Measurements from ENCODE around the gene CAMK1D. TPM values are rescaled to one million over a fixed set of nuclear protein-coding genes. Genes with fewer than 3 reads are reported as not detected.

The CAMK1D gene
- polyA plus RNA-seq, 1 donor (not counting 4 experiments of a cell fraction or from before 2014, with no cell fraction given), result 0.76 TPM

DNA sequence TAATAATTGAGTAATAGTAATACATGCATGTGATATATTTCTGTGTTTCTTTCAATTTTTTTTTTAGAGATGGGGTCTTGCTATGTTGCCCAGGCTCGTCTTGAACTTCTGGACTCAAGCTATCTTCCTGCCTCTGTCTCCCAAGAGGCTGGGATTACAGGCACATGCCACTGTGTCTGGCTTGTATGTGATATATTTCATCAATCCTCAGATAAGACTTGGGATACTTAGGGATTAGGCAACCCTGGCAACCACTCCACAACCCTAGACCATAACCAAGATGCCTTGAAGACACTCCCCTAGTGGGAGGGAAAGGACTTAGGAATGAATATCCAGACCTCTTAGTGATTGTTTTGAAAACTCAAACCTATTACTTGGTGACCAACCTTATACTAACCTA is 497.4 kb downstream of the CAMK1D start:
- Histone ChIP-seq H4K20me1 (ENCODE audit: control insufficient read depth, extremely low read depth, insufficient read depth, low read length) (no peaks in the 10 kb centered on the region), H3K9me1 (ENCODE audit: control insufficient read depth, extremely low read depth, insufficient read depth, low read length) (no peaks in the 10 kb centered on the region), H3K4me2 (ENCODE audit: control insufficient read depth, extremely low read depth, insufficient read depth, low read depth, low read length) (no peak overlapping the region), H3K4me3 (ENCODE audit: control insufficient read depth in 2 of 3, extremely low read depth in 1 of 3, insufficient read depth in 2 of 3, low read depth in 1 of 3, low read length in 3 of 3) (no peak overlapping the region), H3K4me1 (ENCODE audit: control insufficient read depth, extremely low read depth, insufficient read depth, low read length) (peaks cover 31% of the 10 kb centered on the region), H3K36me3 (ENCODE audit: control insufficient read depth in 2 of 2, extremely low read depth in 1 of 2, insufficient read depth in 2 of 2, low read length in 2 of 2) (no peaks in the 10 kb centered on the region), H3K27ac (ENCODE audit: control insufficient read depth, insufficient read depth, low read length) (no peak overlapping the region), H2AFZ (ENCODE audit: control insufficient read depth, low read length) (no peak overlapping the region), H3K9ac (ENCODE audit: control insufficient read depth, extremely low read depth, insufficient read depth, low read length) (no peak overlapping the region), H3K9me3 (ENCODE audit: control insufficient read depth, low read depth, low read length) (no peaks in the 10 kb centered on the region), H3K79me2 (ENCODE audit: control insufficient read depth, insufficient read depth, low read length) (no peaks in the 10 kb centered on the region), H3K27me3 (ENCODE audit: control insufficient read depth, extremely low read depth, insufficient read depth, low read length) (no peaks in the 10 kb centered on the region)
- DNase-seq (ENCODE audit: low read depth, low spot score) (no peak), FAIRE-seq (no peak)
- no peak for TF ChIP-seq EZH2 (IDR thresholded peaks at IDR 0.05; ENCODE audit: low read length)
- TF ChIP-seq, protein P1, sequence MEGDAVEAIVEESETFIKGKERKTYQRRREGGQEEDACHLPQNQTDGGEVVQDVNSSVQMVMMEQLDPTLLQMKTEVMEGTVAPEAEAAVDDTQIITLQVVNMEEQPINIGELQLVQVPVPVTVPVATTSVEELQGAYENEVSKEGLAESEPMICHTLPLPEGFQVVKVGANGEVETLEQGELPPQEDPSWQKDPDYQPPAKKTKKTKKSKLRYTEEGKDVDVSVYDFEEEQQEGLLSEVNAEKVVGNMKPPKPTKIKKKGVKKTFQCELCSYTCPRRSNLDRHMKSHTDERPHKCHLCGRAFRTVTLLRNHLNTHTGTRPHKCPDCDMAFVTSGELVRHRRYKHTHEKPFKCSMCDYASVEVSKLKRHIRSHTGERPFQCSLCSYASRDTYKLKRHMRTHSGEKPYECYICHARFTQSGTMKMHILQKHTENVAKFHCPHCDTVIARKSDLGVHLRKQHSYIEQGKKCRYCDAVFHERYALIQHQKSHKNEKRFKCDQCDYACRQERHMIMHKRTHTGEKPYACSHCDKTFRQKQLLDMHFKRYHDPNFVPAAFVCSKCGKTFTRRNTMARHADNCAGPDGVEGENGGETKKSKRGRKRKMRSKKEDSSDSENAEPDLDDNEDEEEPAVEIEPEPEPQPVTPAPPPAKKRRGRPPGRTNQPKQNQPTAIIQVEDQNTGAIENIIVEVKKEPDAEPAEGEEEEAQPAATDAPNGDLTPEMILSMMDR (optimal IDR thresholded peaks at IDR 0.05 in 1 of 3, IDR thresholded peaks at IDR 0.05 in 1 of 3, conservative IDR thresholded peaks at IDR 0.05 in 1 of 3; ENCODE audit: extremely low read depth in 1 of 3, insufficient read depth in 2 of 3, low read length in 3 of 3), result no peak
- dilution Hi-C loops (cut with MboI; ENCODE audit: extremely low pct_ligation_motif_present, low sequenced_read_pairs), result no loop called here

DNA sequence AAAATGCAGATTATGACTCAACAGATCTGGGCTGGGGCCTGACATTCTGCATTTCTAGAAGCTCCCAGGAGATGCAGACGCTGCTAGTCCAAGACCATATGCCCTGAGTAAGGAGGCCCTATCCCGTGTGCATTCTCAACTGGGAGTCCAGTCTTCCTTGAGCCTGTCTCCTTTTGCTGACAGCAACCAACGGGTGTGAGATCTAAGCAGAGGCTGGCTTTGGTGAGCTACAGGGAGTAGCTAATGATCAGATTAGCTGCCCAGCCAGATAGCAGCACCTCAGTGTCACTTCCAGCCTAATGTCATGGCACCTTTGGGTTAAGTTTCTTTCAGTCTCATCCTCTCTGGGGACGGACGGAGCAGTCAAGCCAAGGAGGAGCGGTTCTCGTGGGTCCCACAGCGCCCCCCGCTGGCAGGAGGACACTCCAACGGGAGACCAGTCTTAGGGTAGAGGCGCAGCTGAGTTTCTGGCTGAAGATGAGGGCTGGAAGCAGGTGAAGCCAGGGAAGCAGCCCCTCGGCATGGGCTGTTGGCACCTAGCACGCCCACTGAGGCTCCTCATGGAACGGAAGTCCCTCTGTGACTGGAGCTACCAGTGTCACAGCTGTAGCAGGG is 498.1 kb downstream of the CAMK1D start:
- Histone ChIP-seq H3K4me2 (ENCODE audit: control insufficient read depth, extremely low read depth, insufficient read depth, low read depth, low read length) (no peak overlapping the region), H3K9me1 (ENCODE audit: control insufficient read depth, extremely low read depth, insufficient read depth, low read length) (no peaks in the 10 kb centered on the region), H3K9me3 (ENCODE audit: control insufficient read depth, low read depth, low read length) (no peaks in the 10 kb centered on the region), H4K20me1 (ENCODE audit: control insufficient read depth, extremely low read depth, insufficient read depth, low read length) (no peaks in the 10 kb centered on the region), H3K79me2 (ENCODE audit: control insufficient read depth, insufficient read depth, low read length) (no peaks in the 10 kb centered on the region), H3K27me3 (ENCODE audit: control insufficient read depth, extremely low read depth, insufficient read depth, low read length) (no peaks in the 10 kb centered on the region), H3K36me3 (ENCODE audit: control insufficient read depth in 2 of 2, extremely low read depth in 1 of 2, insufficient read depth in 2 of 2, low read length in 2 of 2) (no peaks in the 10 kb centered on the region), H3K9ac (ENCODE audit: control insufficient read depth, extremely low read depth, insufficient read depth, low read length) (no peak overlapping the region), H2AFZ (ENCODE audit: control insufficient read depth, low read length) (no peak overlapping the region), H3K27ac (ENCODE audit: control insufficient read depth, insufficient read depth, low read length) (no peak overlapping the region), H3K4me1 (ENCODE audit: control insufficient read depth, extremely low read depth, insufficient read depth, low read length) (peaks cover 31% of the 10 kb centered on the region), H3K4me3 (ENCODE audit: control insufficient read depth in 2 of 3, extremely low read depth in 1 of 3, insufficient read depth in 2 of 3, low read depth in 1 of 3, low read length in 3 of 3) (no peak overlapping the region)
- dilution Hi-C loops (cut with MboI; ENCODE audit: extremely low pct_ligation_motif_present, low sequenced_read_pairs), result no loop called here
- FAIRE-seq (no peak), DNase-seq (ENCODE audit: low read depth, low spot score) (no peak)
- no peak for TF ChIP-seq EZH2 (IDR thresholded peaks at IDR 0.05; ENCODE audit: low read length)
- TF ChIP-seq, protein P1 (optimal IDR thresholded peaks at IDR 0.05 in 1 of 3, IDR thresholded peaks at IDR 0.05 in 1 of 3, conservative IDR thresholded peaks at IDR 0.05 in 1 of 3; ENCODE audit: extremely low read depth in 1 of 3, insufficient read depth in 2 of 3, low read length in 3 of 3), result peak in 2 of 3 experiments; percentile 46 to 51

All from keratinocyte (primary cell).